ENCODE results near the gene LDLRAD3. TPM values are rescaled to one million over a fixed set of nuclear protein-coding genes. Genes with fewer than 3 reads are reported as not detected.
"Not testable (repeated sequence)": the region's sequence is repeated elsewhere in the genome, so short reads cannot be mapped to it uniquely, and the experiment has no call there.

LDLRAD3 gene
- total RNA-seq, 2 experiments from 2014 or later: not detected

GRCh38 chr11:36160091-36160490, 216.2 kb downstream of the LDLRAD3 start:
- CTCF ChIA-PET: no interaction called here
- DNase-seq: no peak
- Mint-ChIP-seq H3K36me3 (no peaks in the 10 kb centered on the region), H3K9me3 (ENCODE audit: low read depth) (no peaks in the 10 kb centered on the region), H3K27ac (no peak overlapping the region), H3K27me3 (no peaks in the 10 kb centered on the region), H3K4me3 (no peak overlapping the region), H3K4me1 (no peaks in the 10 kb centered on the region)
- ATAC-seq: no peak

- no peak overlapping the region for H3K4me3 Mint-ChIP-seq
- CTCF ChIA-PET: no interaction called here
- H3K36me3 Mint-ChIP-seq: no peaks in the 10 kb centered on the region
- no peaks in the 10 kb centered on the region for H3K27me3 Mint-ChIP-seq
- ATAC-seq (no peak), DNase-seq (no peak)
- H3K9me3 Mint-ChIP-seq (ENCODE audit: low read depth): no peaks in the 10 kb centered on the region
- H3K27ac Mint-ChIP-seq: no peak overlapping the region
- no peaks in the 10 kb centered on the region for H3K4me1 Mint-ChIP-seq
Observed at GRCh38 chr11:36161572-36161971, 217.7 kb downstream of the LDLRAD3 start.

GRCh38 chr11:36162006-36162882, 218.4 kb downstream of the LDLRAD3 start:
- CTCF ChIA-PET: no interaction called here

GRCh38 chr11:36162883-36163434, 219.1 kb downstream of the LDLRAD3 start:
- DNase-seq (no peak), ATAC-seq (no peak)
- Mint-ChIP-seq H3K4me1 (no peaks in the 10 kb centered on the region), H3K27me3 (peaks cover 5% of the 10 kb centered on the region), H3K9me3 (ENCODE audit: low read depth) (no peaks in the 10 kb centered on the region), H3K36me3 (no peaks in the 10 kb centered on the region), H3K4me3 (no peak overlapping the region), H3K27ac (no peak overlapping the region)
- CTCF ChIA-PET: interaction anchor here (1.1 kb wide), 1 partner anchor 341 kb away, joined by 3 read pairs; no protein-coding TSS in a partner anchor

More at GRCh38 chr11:36162006-36162882, 218.4 kb downstream of the LDLRAD3 start:
- Mint-ChIP-seq H3K27me3 (peaks cover under 1% of the 10 kb centered on the region), H3K9me3 (ENCODE audit: low read depth) (no peaks in the 10 kb centered on the region), H3K27ac (no peak overlapping the region), H3K4me3 (no peak overlapping the region), H3K4me1 (no peaks in the 10 kb centered on the region), H3K36me3 (no peaks in the 10 kb centered on the region)
- DNase-seq: no peak
- ATAC-seq: no peak

GRCh38 chr11:36164506-36165250, 220.8 kb downstream of the LDLRAD3 start:
- no peak for DNase-seq
- Mint-ChIP-seq H3K36me3 (no peaks in the 10 kb centered on the region), H3K4me1 (no peaks in the 10 kb centered on the region), H3K4me3 (no peak overlapping the region), H3K27me3 (peaks cover 7% of the 10 kb centered on the region), H3K9me3 (ENCODE audit: low read depth) (no peaks in the 10 kb centered on the region), H3K27ac (no peak overlapping the region)
- no peak for ATAC-seq
- CTCF ChIA-PET: no interaction called here

- Mint-ChIP-seq H3K4me3 (no peak overlapping the region), H3K9me3 (ENCODE audit: low read depth) (no peaks in the 10 kb centered on the region), H3K36me3 (no peaks in the 10 kb centered on the region), H3K4me1 (no peaks in the 10 kb centered on the region), H3K27ac (no peak overlapping the region), H3K27me3 (peaks cover 7% of the 10 kb centered on the region)
- DNase-seq (no peak), ATAC-seq (no peak)
- CTCF ChIA-PET: no interaction called here
Observed at GRCh38 chr11:36165621-36166397, 221.9 kb downstream of the LDLRAD3 start.

GRCh38 chr11:36167073-36167472, 223.2 kb downstream of the LDLRAD3 start:
- Mint-ChIP-seq H3K27ac (no peak overlapping the region), H3K4me3 (no peak overlapping the region), H3K27me3 (peaks cover 7% of the 10 kb centered on the region), H3K36me3 (no peaks in the 10 kb centered on the region), H3K4me1 (no peaks in the 10 kb centered on the region), H3K9me3 (ENCODE audit: low read depth) (no peaks in the 10 kb centered on the region)
- DNase-seq (no peak), ATAC-seq (no peak)
- CTCF ChIA-PET: no interaction called here

GRCh38 chr11:36167729-36168128, 223.9 kb downstream of the LDLRAD3 start:
- Mint-ChIP-seq H3K4me3 (no peak overlapping the region), H3K27ac (no peak overlapping the region), H3K9me3 (ENCODE audit: low read depth) (no peaks in the 10 kb centered on the region), H3K27me3 (peaks cover 10% of the 10 kb centered on the region), H3K4me1 (no peaks in the 10 kb centered on the region), H3K36me3 (no peaks in the 10 kb centered on the region)
- ATAC-seq (no peak), DNase-seq (no peak)
- CTCF ChIA-PET: no interaction called here

- Mint-ChIP-seq H3K4me3 (no peak overlapping the region), H3K4me1 (peaks cover 12% of the 10 kb centered on the region), H3K9me3 (ENCODE audit: low read depth) (no peaks in the 10 kb centered on the region), H3K27me3 (peaks cover 40% of the 10 kb centered on the region), H3K36me3 (no peaks in the 10 kb centered on the region), H3K27ac (no peak overlapping the region)
- CTCF ChIA-PET: no interaction called here
- no peak for ATAC-seq
- no peak for DNase-seq
Observed at GRCh38 chr11:36177836-36178235, 234.0 kb downstream of the LDLRAD3 start.

GRCh38 chr11:36186340-36187175, 242.7 kb downstream of the LDLRAD3 start:
- Mint-ChIP-seq H3K9me3 (ENCODE audit: low read depth) (peaks cover 2% of the 10 kb centered on the region), H3K36me3 (no peaks in the 10 kb centered on the region), H3K4me1 (no peaks in the 10 kb centered on the region), H3K4me3 (no peak overlapping the region), H3K27me3 (peaks cover 7% of the 10 kb centered on the region), H3K27ac (no peak overlapping the region)
- DNase-seq (no peak), ATAC-seq (no peak)
- CTCF ChIA-PET: no interaction called here

GRCh38 chr11:36187622-36188021, 243.8 kb downstream of the LDLRAD3 start:
- no peaks in the 10 kb centered on the region for H3K36me3 Mint-ChIP-seq
- ATAC-seq (no peak), DNase-seq (no peak)
- no peak overlapping the region for H3K27ac Mint-ChIP-seq
- peaks cover 2% of the 10 kb centered on the region for H3K9me3 Mint-ChIP-seq (ENCODE audit: low read depth)
- CTCF ChIA-PET: no interaction called here
- peaks cover 5% of the 10 kb centered on the region for H3K27me3 Mint-ChIP-seq
- H3K4me3 Mint-ChIP-seq: no peak overlapping the region
- H3K4me1 Mint-ChIP-seq: no peaks in the 10 kb centered on the region

GRCh38 chr11:36189735-36190134, 245.9 kb downstream of the LDLRAD3 start:
- H3K9me3 Mint-ChIP-seq (ENCODE audit: low read depth); H3K36me3 Mint-ChIP-seq; ATAC-seq; DNase-seq; CTCF ChIA-PET; H3K27me3 Mint-ChIP-seq; H3K4me1 Mint-ChIP-seq; H3K27ac Mint-ChIP-seq; H3K4me3 Mint-ChIP-seq: not testable (repeated sequence)

Data from activated CD8-positive, alpha-beta memory T cell treated with anti-CD3 and anti-CD28 coated beads, Interleukin-2, amount 10 ng/mL, durations not matched to agents 7 days and 5 days (primary cell).